Ishikawa (cell line): ENCODE data around the gene PDE4D.

Source experiments
- CEBPB ChIP-seq: IDR thresholded peaks from 2 replicates; pipeline ENCODE4 v1.6.1; 2012
- CREB1 ChIP-seq: IDR thresholded peaks from 2 replicates; pipeline ENCODE4 v1.6.1; 2012; ENCODE audit warnings: low read depth
- EGR1 ChIP-seq: IDR thresholded peaks from 2 replicates; pipeline ENCODE4 v1.6.1; 2012
- EP300 ChIP-seq: IDR thresholded peaks from 2 replicates; pipeline ENCODE4 v1.6.1; 2012; ENCODE audit warnings: borderline replicate concordance
- FOXM1 ChIP-seq: IDR thresholded peaks from 2 replicates; pipeline ENCODE4 v1.6.1; 2012; ENCODE audit warnings: low read depth, borderline replicate concordance
- MAX ChIP-seq: IDR thresholded peaks from 2 replicates; pipeline ENCODE4 v1.6.1; 2012
- NFIC ChIP-seq: IDR thresholded peaks from 2 replicates; pipeline ENCODE4 v1.6.1; 2012
- RAD21 ChIP-seq: IDR thresholded peaks from 2 replicates; pipeline ENCODE4 v1.6.1; 2012; ENCODE audit warnings: low read depth
- REST ChIP-seq: IDR thresholded peaks from 2 replicates; pipeline ENCODE4 v1.6.1; 2012; ENCODE audit warnings: low read depth, mild to moderate bottlenecking
- TAF1 ChIP-seq: IDR thresholded peaks from 2 replicates; pipeline ENCODE4 v1.6.1; 2012; ENCODE audit warnings: low read depth, mild to moderate bottlenecking
- TCF12 ChIP-seq: IDR thresholded peaks from 2 replicates; pipeline ENCODE4 v1.6.1; 2012; ENCODE audit warnings: low read depth
- TEAD4 ChIP-seq: IDR thresholded peaks from 2 replicates; pipeline ENCODE4 v1.6.1; 2012
- USF1 ChIP-seq: IDR thresholded peaks from 2 replicates; pipeline ENCODE4 v1.6.1; 2012
- YY1 ChIP-seq: IDR thresholded peaks from 2 replicates; pipeline ENCODE4 v1.6.1; 2012; ENCODE audit warnings: low read depth
- ZBTB7A ChIP-seq: IDR thresholded peaks from 2 replicates; pipeline ENCODE4 v1.6.1; 2012; ENCODE audit warnings: low read depth

The PDE4D gene

DNA sequence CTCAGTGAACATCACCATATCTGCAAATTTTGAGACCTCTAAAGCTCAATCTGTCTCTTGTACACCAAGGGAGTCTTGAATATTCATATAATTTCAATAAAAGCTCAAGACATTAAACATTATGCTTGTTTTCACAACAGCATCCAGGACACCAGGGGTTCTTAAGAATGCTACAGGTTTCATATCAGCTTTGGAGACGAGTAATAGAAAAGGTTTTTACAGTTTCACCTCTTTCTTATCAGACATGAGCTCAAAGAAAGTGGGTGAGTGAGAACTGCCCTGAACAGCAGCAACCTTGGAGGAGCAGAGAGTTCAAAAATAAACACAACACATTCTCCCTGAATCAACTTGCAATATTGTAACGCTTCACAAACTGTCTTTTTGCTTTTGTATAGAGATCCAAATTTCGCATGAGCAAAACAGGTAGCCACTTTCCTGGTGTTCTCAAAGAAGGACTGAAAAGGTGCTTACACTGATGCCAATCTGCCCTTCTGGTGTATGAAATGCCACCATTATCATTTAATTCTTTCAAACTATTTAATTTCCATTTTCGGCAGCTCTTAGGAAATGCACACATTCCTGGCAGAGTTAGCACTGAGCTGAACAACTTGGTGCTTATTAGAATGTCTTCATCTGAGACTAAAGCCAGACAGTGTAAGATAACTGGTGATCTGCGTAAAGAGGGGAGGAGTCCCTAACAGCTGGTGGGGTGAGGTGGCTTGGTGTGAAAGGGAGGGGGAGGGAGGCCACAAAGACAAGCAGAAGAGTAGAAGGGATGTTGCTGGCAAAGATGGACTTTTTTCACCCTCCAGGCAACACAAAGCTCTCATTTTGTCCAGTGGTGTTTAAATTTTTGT lies 535.3 kb downstream of the PDE4D start:
- TF ChIP-seq EP300 (no peak), RAD21 (no peak), USF1 (no peak), YY1 (no peak), TEAD4 (no peak), REST (no peak), ZBTB7A (no peak), MAX (no peak), FOXM1 (no peak), CREB1 (no peak), NFIC (no peak), CEBPB (no peak), EGR1 (no peak), TCF12 (no peak)

DNA sequence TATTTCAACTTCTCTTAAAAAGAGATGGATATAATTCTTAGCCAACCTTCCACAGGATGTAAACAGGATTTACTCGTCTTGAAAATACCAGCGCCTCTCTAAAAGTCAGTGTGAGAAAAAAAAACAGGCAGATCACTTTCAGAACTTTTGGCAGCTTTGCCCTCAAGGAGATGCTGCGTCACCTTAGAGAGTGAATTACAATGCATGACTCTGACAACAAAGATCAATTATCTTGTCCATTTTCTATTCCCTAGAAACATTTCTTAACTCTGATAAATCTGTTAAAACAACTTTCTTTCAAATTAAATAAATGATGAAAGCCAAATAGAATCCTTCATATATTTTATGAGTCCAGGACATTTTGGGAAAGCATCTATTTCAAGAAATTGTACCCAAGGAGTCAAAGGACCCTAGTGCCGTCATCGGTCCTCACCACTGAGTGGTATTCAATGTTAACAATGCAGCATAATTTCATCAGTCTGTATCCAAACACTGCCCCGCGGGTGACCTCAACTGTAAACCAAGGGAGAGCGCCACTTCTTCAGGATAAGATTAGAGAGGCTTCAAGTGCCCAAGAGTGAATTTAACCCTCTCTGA lies 536.0 kb downstream of the PDE4D start:
- TF ChIP-seq CEBPB (no peak), NFIC (no peak), TEAD4 (no peak), TCF12 (no peak), RAD21 (no peak), CREB1 (no peak), FOXM1 (no peak), REST (no peak), MAX (no peak), TAF1 (no peak), YY1 (no peak), USF1 (no peak), EP300 (no peak)

DNA sequence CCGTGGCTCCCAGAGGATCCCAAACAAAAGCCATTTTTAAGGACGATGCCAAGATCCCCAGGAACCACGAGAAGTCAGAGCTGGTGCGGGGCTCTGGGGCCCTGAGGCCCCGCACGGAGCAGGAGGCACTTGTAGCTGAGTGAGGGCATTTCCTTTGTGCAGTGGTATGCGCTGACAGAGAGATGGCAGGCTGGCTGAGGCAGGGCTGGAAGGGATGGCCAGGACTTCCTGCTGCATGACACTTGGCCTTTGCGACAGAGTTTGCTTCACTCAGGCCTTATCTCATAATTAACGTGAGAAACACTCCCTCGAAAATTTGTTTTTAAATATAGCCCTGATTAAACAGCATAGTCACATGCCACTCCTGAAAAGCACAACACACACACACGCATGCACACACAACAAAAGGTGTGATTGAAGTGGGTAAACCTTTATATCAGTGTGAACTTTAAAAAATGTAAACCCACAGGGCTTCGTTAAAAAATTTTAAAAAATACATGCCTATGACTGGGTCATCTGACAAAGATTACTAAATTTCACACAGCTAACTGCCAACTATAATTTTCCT lies 536.6 kb downstream of the PDE4D start:
- TF ChIP-seq ZBTB7A: no peak

- TF ChIP-seq EP300 (no peak), EGR1 (no peak), NFIC (no peak), FOXM1 (no peak), CREB1 (no peak), TCF12 (no peak), MAX (no peak), TEAD4 (no peak), CEBPB (no peak)
These were observed 538.7 kb downstream of the PDE4D start for GRCh38 chr5:59354811-59355210.

DNA sequence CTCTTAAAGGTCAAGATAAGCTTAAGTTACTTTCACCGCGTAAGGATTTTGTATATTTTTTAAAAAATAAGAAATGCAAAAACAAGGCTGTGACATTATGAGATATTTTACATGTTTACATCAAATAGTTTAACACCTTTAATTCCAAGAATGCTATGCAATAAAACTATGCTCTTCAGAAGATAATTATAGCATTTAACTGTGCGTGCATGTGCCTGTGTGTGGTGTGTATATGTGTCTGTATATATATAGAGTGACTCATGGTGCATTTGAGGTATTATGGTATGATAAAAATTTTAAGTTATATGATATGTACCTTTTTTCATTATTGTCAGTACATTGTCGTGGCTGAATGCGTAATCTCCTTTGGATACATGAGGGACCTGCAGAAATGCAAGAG lies 539.3 kb downstream of the PDE4D start:
- no peak for TF ChIP-seq MAX
- TF ChIP-seq USF1: no peak
- no peak for TF ChIP-seq RAD21
- TF ChIP-seq ZBTB7A: no peak
